Measurements from ENCODE around the gene DYNC2H1.

GRCh38 chr11:103398829-103399228, 289.6 kb downstream of the DYNC2H1 start:
- no peak for TF ChIP-seq POLR2A (IDR thresholded peaks at IDR 0.05)
- no peak for TF ChIP-seq CTCF (IDR thresholded peaks at IDR 0.05)

Measured in adrenal gland (tissue), 5 donors.